HG02852 (cell line): ENCODE measurements around the gene KIAA1328.
"Not testable (repeated sequence)": the region's sequence is repeated elsewhere in the genome, so short reads cannot be mapped to it uniquely, and the experiment has no call there.

Experiments used
- ATAC-seq: cut with Tn5 transposase; IDR thresholded peaks from one replicate; pipeline ENCODE4 v1.9.1; 2021; ENCODE audit warnings: mild to moderate bottlenecking, moderate library complexity; ENCODE audit not compliant: unreplicated experiment

KIAA1328 gene

DNA sequence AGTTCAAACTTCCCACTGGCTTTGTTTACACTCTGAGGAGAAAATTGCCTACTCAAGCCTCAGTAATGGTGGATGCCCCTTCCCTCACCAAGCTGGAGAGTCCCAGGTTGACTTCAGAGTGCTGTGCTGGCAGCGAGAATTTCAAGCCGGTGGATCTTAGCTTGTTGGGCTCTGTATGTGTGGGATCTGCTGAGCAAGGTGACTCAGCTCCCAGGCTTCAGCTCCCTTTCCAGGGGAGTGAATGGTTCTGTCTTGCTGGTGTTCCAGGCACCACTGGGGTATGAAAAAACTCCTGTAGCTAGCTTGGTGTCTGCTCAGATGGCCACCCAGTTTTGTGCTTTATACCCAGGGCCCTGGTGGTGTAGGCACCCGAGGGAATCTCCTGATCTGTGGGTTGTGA, 50.9 kb downstream of the KIAA1328 start:
- ATAC-seq: not testable (repeated sequence)

DNA sequence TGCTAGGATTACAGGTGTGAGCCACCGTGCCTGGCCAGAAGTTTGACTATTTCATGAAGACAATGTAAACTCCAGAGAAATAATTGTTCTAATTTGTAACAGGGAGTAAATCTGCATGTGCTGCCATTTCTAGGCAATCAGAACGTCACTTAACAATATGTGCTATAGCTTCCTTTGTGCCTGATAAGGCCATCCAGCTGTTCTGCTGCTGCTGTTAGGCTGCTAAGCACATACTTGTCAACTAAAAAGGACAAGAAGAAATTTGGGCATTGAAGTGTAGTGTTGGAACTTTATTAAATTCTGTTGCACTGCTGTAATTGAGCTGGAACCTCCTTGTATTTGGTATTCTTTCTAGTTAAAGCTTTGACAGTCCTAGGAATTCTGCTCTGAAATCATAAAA, 57.1 kb downstream of the KIAA1328 start:
- no peak for ATAC-seq

DNA sequence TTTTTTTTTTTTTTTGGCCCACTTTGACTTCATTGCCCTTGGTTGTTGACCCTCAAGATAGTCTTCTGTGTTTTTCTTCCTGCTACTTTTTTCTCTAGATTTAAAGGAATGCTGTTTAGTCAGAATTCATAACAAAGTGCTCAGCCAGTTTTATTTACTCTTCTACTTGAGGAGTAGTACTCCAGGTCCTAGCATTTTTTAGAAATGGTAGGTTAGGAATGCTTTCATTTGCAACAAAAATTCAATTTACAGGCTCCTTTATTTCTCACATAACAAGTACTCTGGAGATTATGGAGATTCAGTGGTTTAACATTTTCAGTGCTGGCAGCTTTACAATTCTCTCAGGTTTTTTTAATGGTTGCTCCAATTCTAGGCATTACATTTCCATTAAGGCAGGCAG, 58.2 kb downstream of the KIAA1328 start:
- no peak for ATAC-seq

DNA sequence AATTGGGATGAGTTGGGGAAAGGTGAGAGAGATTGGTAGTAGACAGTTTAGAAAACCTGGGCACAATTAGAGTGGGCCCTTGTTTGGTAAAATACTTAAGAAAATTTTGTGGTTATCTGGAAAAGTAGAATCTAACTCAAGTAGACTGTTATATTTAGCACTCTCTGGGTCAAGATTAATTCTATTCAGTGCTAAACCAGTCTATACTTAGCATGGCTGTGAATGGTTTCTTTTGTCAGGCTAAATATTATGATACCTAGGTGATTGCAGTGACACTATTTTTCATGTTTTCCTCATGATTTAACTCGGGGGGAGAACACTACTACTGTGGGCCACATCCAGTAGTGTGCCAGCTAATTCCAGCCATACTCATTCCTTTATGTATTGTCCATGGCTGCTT, 58.9 kb downstream of the KIAA1328 start:
- ATAC-seq: no peak

DNA sequence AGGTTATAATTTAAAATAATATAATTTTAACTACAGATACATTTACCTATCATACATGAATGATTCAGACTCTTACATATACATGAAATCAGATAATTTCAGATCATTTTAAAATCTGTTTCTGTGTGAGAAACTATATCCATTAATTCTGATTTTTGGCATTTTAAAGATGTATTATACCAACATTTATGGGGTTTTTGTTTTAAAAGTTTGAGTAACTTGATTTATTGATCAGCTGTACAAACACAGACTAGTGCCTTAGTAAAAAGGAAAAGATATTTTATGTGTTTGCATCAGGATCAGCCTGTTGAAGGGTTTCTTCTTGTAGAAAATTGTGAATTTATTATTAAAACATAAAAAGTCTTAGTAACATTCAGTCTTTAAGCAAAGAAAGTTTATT, 59.9 kb downstream of the KIAA1328 start:
- no peak for ATAC-seq

DNA sequence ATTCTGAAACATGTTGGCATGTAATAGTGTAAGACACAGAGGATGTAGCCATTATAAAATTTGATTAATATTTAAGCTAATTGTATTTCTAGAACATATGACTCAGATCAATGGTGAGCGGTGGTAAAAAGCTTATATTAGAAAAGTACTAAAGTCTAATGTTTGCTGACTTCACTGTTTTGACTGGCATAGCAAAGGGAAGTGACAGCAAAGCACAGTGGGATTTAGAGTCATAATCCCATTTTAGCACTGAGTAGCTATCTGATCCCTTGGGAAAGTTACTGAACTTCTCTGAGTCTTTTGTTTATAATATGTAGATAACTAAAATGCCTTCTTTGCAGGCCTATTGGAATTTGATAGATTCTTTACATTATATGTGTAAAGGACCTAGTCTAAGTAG, 60.4 kb downstream of the KIAA1328 start:
- ATAC-seq: no peak

DNA sequence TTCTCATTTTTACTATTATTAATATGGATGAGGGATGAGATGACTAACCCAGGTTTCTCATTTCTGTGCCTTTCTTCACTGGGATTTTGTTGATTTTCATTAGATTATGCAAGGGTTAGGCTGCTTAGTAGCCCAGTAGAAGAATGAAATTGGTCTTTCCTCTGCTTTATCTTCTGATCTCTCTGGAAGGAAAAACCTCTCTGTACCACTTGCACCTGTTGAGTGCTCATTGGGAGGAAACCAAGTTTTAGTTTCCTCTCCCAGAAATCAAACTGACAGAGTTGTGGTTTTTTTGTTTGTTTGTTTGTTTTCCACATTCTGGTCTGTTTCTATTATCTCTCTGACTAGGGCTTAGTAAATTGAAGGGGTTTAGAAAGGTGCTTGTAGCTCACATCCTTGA, 60.8 kb downstream of the KIAA1328 start:
- ATAC-seq: no peak

DNA sequence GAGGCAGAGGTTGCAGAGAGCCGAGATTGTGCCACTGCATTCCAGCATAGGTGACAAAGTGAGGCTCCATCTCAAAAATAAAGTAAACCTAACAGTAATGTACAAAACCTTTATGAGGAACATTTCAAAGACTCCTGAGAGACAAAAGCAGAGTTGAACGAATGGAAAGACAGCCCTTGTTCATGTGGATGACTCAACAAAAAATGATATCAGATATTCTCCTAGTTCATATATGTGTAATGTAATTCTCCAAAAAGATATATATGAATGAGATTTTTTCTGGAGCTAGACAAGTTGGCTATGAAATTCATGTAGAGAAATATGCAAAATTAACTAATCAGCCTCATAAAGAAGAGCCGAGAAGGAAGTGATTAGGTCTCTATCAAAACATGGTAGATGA, 61.7 kb downstream of the KIAA1328 start:
- no peak for ATAC-seq

DNA sequence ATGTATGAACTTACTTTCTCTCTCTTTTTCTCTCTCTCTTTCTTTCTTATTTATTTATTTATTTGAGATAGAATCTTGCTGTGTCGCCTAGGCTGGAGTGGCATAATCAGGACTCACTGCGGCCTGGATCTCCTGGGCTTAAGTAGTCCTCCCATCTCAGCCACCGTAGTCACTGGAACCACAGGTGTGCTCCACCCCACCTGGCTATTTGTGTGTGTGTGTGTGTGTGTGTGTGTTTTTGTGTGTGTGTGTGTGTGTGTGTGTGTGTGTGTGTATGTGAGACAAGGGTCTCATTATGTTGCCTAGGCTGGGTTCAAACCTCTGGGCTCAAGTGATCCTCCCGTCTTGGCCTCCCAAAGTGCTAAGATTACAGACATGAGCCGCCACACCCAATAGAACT, 64.3 kb downstream of the KIAA1328 start:
- no peak for ATAC-seq

DNA sequence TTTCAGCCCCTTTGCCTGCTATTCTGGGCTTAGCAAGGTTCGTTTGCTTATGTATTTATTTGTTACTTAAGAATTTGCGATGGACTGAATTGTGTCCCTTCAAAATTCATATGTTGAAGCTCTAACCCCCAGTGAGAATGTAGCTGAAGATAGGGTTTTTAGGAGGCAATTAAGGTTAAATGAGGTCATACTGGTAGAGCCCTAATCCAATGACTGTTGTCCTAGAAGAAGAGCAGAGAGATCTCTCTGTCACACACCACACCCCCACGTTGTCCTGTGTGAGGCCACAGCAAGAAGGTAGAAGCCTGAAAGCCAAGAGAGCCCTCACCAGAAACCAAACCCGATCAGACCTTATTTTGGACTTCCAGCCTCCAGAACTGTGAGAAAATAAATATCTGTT, 66.7 kb downstream of the KIAA1328 start:
- no peak for ATAC-seq

DNA sequence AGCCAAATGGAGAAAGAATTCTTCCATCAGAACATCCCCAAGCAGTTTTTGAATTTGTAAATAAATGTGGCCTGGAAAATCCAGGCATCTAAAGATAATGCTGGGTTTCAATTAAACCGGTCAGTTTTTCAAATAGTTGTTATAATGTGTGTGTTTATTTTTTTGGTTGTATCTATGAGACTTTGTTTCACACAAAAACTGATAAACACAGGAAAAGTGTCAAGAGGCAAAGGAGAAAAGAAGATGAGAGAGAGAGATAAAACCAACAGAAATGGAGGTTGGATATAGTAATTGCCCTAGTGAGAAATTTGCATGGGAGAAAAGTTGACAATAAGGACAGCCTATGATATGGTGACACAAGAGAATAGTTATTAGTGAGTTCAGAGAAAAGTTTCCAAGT, 68.3 kb downstream of the KIAA1328 start:
- no peak for ATAC-seq

DNA sequence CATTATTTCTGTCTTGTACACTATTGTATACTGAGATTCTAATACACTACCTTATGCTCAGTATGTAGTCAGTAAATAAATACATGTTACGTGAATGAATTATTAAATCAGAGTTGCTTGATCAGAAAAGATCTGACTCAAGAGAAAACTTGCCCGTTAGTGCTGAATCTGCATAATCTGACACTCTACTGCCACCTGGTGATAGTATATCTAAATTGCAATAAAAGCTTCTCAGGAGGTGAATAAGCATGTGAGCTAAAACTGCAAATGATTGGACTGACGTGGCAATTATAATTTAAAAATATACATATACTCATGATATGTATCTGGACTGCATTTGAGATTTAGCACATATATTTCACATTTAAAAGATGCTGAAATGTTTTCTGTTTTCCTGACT, 70.4 kb downstream of the KIAA1328 start:
- no peak for ATAC-seq

DNA sequence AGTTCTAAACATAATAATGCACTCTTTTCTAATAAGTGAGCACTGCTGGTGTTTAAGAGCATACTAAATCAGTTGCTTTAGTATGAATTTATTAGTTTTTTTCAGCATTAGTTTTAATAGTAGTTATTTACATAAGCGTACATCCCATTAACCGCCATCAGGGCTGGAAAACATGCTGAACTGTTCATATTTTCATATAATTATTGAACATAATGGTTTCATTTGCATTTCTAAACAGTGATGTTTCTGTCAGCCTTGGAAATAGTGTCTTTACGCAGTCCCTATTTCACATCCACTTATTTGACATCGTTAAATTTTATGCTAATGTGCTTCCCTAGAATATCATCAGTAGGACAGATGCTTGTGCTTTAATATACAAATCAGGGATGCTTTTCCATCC, 71.5 kb downstream of the KIAA1328 start:
- no peak for ATAC-seq

DNA sequence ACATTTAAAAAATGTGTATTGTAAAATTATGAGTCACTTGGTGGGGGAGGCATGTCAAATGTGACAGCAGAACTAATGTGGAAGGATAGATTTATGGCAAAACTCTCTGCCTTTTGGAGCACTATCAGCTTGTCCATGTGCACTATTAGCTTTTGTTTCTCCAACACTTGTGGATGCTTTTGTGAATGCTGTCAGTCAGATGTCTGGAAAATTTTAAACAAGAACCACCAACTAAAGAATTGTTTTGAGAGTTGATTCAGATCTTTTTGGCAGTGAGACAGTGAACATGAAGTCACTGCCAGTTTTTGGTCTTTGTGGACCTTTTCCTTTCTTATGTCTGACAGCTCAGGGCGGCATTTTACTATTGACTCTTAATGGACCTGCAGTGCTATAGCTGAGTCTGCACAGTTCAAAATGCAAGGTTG, 72.4 kb downstream of the KIAA1328 start:
- ATAC-seq: no peak

DNA sequence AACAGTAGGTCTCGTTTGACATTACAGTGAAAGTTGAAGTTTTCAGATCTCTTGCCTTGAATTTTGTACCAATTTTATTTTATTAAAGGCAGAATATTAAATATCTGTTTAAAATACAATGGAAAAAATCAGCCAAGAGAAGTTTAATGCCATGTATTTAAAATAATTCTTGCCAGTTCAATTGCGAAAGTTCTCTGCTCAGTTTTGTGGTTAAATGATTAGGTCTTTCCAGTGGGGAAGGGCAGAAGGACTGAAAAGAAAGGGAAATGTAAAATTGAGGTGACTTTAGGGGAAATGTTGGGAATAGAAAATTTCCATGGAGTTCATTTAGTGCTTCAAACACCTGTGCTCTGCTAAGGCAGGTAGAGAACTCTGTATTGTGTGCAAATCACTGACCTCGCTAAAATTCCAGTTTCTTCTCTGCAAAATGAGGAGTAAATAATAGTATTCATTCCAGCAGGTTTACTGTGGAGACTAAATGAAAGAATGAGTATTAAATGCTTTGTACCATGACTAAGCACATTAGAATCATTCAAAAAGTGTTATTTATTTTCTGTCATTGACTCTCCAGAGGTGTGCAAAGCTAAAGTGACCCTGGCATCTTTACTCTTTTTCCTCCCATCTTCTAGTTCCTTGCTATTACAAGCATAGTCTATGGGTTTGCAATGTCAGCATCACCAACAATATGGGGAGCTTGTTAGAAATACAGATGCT, 74.4 kb downstream of the KIAA1328 start:
- no peak for ATAC-seq

DNA sequence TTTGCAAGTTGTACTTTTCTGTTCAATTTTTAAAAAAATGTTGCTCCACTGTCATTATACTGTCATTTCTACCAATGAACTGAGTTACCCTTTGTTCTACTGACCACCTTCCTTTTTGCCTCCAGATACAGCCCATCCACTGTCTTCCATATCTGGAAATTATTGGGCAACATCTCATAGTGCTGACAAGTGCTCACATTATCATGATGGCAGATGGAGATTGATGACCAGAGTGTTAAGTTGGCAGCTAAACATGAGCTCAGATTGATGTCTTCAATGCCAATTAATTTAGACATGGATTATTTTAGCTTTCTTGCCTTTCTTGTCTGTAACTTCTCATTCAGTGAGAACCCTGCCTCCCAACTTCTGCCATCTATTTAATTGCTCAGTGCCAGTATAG, 76.6 kb downstream of the KIAA1328 start:
- ATAC-seq: no peak

DNA sequence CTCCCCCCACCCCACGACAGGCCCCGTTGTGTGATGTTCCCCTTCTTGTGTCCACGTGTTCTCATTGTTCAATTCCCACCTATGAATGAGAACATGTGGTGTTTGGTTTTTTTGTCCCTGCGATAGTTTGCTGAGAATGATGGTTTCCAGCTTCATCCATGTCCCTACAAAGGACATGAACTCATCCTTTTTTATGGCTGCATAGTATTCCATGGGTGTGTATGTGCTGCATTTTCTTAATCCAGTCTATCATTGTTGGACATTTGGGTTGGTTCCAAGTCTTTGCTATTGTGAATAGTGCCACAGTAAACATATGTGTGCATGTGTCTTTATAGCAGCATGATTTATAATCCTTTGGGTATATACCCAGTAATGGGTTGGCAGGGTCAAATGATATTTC, 80.4 kb downstream of the KIAA1328 start:
- not testable (repeated sequence) for ATAC-seq

DNA sequence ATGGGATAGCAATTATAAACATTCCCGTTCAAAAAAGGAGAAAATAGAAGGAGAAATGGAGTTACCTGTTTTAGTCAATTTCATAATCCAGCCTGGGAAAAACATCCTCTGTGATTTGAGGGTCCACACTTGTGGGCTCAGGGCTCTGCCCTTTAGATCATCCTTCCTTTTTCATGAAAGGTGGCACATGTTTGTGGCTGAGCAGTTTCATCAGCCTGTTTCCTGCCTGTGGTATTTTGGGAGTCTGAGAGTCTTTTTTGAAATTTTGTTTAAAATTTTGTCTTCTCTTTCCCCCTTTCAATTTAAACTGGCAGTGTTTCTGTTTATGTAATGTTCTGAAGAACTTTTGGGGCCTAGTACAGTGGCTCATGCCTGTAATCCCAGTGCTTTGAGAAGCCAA, 84.0 kb downstream of the KIAA1328 start:
- ATAC-seq: no peak

DNA sequence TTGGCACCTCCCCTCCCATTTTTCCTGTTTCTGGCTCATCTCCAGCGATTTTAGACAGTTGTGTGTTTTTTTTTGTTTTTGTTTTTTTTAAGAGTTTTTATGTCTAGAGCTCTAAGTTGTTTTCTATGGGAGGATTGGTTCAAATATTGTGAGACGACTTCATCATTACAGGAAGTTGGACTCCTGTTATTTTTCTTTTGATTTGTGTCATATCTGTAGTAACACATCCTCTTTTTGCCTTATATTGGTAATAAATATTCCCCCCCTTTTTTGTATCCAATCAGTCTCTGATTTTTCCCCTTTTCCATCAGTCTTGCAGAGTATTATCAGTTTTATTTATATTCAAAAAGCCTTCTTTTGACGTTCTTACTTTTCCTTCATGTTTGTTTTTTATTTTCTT, 89.0 kb downstream of the KIAA1328 start:
- ATAC-seq: no peak

DNA sequence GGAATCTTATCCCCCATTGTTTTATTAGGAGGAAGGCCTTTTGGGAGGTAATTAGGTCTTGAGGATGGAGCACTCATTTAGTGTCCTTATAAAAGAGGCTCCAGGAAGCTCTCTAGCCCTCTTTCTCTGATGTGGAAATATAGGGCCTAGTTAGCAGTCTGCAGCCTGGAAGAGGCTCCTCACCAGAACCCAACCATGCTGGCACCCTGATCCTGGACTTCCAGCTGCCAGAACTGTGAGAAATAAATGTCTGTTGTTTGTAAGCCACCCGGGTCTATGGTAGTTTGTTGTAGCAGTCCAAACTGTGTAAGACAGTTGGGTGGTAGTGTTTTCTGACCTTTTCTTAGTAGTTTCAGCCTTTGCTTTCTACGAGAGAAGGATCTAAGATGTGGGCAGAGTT, 100.7 kb downstream of the KIAA1328 start:
- ATAC-seq: no peak

DNA sequence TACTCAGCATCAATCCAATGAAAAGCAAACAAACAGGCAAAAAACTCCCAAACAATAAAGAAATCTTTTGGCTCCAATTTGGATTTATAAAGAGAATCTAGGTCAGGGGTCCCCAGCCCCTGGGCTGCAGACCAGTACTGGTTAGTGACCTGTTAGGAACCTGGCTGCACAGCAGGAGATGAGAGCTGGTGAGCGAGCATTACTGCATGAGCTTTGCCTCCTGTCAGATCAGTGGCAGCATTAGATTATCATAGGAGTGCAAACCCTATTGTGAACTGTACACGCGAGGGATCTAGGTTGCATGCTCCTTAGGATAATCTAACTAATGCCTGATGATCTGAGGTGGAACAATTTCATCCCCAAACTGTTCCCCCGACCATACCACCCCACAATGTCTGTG, 102.2 kb downstream of the KIAA1328 start:
- ATAC-seq: no peak

DNA sequence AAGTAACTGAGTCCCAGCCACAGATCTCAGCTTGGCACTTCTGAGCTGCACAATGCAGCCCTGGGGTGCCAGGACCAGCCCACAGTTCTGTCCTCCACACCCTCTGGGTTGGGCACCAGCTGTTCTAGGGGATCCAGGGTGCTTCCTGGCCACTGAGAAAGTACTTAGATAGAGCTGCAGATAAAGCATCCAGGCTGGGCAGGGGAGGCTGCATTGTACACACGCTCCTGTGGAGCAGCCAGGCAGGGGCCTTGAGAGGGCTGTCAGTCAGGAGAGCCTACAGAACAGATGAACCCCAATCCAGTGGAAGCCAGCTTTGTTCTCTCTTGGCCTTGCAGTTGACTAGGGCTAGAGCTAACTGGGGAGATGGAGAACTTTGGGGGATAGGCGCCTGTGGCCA, 104.6 kb downstream of the KIAA1328 start:
- no peak for ATAC-seq

DNA sequence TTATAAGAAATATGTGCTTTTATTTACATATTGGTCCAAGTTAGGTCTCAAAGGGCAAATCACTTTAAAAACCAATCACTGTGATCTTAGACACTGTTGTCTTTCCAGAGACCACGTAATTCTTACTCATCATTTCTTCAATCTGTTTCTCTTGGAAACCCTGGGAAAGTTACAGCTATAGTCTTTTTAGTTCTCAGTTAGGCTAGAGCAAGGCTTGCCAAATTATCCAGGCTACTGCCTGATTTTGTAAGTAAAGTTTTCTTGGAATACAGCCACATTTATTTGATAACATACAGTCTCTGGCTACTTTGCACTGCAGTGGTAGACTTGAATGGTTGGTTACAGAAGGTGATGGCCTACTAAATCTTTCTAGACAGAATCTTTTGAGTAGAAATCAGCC, 106.0 kb downstream of the KIAA1328 start:
- ATAC-seq: no peak
